ENCODE data around the gene PLCG2.

Gene PLCG2

DNA sequence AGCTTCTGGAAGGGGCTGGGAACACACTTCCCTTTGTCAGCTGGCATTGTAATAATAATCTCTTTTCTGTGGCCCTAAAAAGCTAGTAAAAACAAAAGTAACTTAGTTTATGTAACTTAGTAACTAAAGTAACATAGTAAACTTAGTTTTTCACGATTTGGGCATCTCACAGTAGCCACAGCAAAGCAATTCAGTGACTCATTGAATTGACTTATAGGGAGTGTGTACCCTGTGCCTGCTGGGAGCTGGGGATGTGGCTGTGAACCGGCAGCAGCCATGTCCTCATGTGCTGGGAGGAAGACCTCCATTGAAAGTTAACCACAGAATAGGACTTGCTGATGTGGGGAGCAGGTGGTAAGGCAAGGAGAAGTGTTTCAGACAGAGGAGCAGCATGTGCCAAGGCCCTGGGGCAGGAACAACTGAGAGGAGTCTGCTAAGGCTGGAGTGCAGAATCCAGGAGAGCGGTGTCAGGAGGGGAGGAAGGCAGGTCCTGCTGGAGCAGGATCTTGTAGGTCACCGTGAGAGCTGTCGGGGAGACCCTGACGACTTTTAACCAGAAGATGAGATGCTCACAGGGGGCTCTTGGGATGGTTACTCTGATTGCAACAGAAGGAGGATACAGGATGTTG lies 112.8 kb downstream of the PLCG2 start:
- no peaks in the 10 kb centered on the region for H3K9me3 ChIP-seq (ENCODE audit: control insufficient read depth, insufficient read depth, low read length)
- H3K9ac ChIP-seq (ENCODE audit: low read depth, low read length) = no peak overlapping the region
- no peaks in the 10 kb centered on the region for H3K36me3 ChIP-seq (ENCODE audit: insufficient read depth, low read length)
- H3K4me1 ChIP-seq (ENCODE audit: insufficient read depth, low read length) = 0 out of 2 replicates have a peak, but pooled peaks cover 2% of the 10 kb centered on the region

DNA sequence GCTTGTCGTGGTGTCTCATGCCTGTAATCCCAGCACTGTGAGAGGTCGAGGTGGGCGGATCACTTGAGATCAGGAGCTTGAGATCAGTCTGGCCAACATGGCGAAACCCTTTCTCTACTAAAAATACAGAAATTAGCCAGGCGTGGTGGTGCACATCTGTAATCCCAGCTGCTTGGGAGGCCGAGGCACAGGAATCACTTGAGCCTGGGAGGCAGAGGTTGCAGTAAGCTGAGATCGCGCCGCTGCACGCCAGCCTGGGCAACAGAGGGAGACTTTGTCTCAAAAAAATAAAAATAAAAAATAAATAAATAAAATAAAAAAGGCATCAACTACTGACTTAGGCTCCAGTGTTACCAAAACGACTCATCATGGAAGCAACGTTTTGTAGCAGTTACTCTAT lies 115.5 kb downstream of the PLCG2 start:
- H3K36me3 ChIP-seq (ENCODE audit: insufficient read depth, low read length) = no peaks in the 10 kb centered on the region
- no peaks in the 10 kb centered on the region for H3K9me3 ChIP-seq (ENCODE audit: control insufficient read depth, insufficient read depth, low read length)
- H3K9ac ChIP-seq (ENCODE audit: low read depth, low read length) = no peak overlapping the region
- H3K4me1 ChIP-seq (ENCODE audit: insufficient read depth, low read length) = 0 out of 2 replicates have a peak, but pooled peaks cover 2% of the 10 kb centered on the region

DNA sequence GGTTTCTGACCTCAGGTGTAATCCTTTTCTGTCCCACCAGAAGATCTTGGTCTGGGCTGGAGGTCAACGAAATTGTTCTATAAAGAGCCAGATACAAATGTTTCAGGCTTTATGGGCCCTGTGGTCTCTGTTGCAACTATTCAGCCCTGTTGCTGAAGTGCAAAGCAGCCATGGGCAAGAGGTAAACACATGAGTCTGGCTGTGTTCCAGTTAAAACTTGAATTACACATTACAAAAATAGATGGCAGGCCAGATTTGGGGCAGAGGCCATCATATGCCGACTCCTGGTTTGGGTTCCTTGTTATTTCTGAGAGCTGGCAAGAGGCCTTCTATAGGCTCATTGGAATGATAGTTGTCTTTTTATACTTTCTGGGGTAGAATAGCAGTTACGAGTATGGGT lies 117.8 kb downstream of the PLCG2 start:
- no peaks in the 10 kb centered on the region for H3K9me3 ChIP-seq (ENCODE audit: control insufficient read depth, insufficient read depth, low read length)
- no peaks in the 10 kb centered on the region for H3K36me3 ChIP-seq (ENCODE audit: insufficient read depth, low read length)
- H3K4me1 ChIP-seq (ENCODE audit: insufficient read depth, low read length) = no peaks in the 10 kb centered on the region
- H3K9ac ChIP-seq (ENCODE audit: low read depth, low read length) = no peak overlapping the region

DNA sequence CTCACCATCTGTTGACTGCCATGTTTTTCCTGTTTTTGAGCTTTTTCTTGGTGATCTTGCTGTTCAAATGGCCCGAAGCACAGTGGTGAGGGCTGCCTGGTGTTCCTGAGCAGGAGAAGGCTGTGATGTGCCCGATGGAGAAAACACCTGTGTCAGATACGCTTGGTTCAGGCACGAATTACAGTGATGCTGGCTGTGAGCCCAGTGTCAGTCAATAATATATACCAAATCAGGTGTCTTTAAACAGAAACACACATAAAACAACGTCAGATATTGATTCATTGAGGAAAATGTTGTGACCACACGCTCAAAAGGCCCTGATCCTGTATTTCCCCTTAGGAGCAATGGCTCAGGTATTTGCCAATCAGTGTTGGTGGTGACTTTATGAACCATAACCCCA lies 120.5 kb downstream of the PLCG2 start:
- H3K9me3 ChIP-seq (ENCODE audit: control insufficient read depth, insufficient read depth, low read length) = no peaks in the 10 kb centered on the region
- H3K9ac ChIP-seq (ENCODE audit: low read depth, low read length) = no peak overlapping the region
- no peaks in the 10 kb centered on the region for H3K36me3 ChIP-seq (ENCODE audit: insufficient read depth, low read length)
- no peaks in the 10 kb centered on the region for H3K4me1 ChIP-seq (ENCODE audit: insufficient read depth, low read length)

DNA sequence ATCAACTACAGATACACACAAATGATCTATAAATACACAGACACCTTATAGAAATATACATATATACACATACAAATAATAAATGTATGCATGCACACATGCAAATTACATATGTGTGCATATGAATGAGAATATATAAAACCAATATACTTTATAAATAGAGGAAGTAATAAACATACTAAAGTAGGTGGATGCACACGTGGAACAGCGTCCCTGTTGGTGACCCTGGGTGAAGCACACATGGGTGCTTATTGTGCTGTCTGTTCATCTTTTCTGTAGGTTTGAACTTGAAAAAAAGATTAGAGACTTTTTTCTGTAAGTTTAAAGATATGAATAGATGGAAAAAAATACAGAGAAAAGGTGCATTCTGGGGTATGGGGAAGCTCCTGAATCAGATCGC lies 120.9 kb downstream of the PLCG2 start:
- Histone ChIP-seq H3K9ac (ENCODE audit: low read depth, low read length) (no peak overlapping the region), H3K4me1 (ENCODE audit: insufficient read depth, low read length) (no peaks in the 10 kb centered on the region), H3K9me3 (ENCODE audit: control insufficient read depth, insufficient read depth, low read length) (no peaks in the 10 kb centered on the region), H3K36me3 (ENCODE audit: insufficient read depth, low read length) (no peaks in the 10 kb centered on the region)

DNA sequence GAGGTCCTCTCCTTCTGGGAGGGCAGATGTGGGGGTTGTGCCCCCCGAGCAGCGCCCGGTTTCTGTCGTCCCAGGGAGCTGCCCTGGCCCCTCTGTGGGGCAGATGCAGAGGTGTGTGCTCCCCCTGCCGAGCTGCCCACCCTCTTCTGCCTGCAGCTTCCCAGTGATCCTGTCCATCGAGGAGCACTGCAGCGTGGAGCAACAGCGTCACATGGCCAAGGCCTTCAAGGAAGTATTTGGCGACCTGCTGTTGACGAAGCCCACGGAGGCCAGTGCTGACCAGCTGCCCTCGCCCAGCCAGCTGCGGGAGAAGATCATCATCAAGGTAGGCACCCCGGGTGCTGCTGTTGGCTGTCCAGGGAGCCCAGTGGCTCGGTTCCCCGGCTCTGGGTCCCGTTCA lies 121.4 kb downstream of the PLCG2 start:
- Histone ChIP-seq H3K4me1 (ENCODE audit: insufficient read depth, low read length) (no peaks in the 10 kb centered on the region), H3K36me3 (ENCODE audit: insufficient read depth, low read length) (no peaks in the 10 kb centered on the region), H3K9ac (ENCODE audit: low read depth, low read length) (no peak overlapping the region), H3K9me3 (ENCODE audit: control insufficient read depth, insufficient read depth, low read length) (no peaks in the 10 kb centered on the region)

DNA sequence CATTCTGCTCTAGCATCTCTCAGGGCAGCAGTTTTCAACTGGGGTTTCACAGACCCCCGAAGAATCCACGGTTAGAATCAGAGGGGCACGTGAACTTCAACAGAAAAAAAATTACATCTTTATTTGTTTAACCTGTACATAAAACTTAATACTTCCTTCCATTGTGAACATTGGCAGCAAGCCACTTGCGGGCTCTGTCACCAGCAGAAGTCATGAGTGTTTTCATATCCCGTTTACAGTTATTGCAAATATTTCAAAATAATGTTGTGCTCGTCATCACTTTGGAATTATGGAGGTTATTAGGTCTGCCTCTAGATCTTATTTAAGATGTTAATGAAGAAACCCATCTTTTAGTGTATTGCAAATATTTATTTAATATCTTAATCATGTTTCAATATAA lies 122.4 kb downstream of the PLCG2 start:
- Histone ChIP-seq H3K9me3 (ENCODE audit: control insufficient read depth, insufficient read depth, low read length) (no peaks in the 10 kb centered on the region), H3K9ac (ENCODE audit: low read depth, low read length) (no peak overlapping the region), H3K4me1 (ENCODE audit: insufficient read depth, low read length) (no peaks in the 10 kb centered on the region), H3K36me3 (ENCODE audit: insufficient read depth, low read length) (no peaks in the 10 kb centered on the region)

DNA sequence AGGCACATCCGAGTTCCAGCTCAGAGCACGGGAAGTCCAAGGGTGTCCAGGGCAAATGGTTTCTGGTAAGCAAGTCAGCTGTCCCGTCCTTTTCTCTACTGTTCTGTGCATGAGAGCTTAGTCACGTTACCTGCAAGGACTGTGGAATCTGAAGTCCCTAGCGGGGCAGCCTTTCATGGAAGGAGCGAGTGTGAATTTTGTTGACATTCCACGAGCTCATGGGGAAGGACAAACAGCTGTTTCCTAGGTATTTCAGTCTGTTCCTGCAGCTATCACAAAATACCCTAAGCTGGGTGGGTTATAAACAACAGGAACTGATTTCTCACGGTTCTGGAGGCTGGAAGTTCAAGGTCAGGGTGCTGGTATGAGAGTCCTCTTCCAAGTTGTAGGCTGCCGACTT lies 122.9 kb downstream of the PLCG2 start:
- Histone ChIP-seq H3K9me3 (ENCODE audit: control insufficient read depth, insufficient read depth, low read length) (no peaks in the 10 kb centered on the region), H3K4me1 (ENCODE audit: insufficient read depth, low read length) (no peaks in the 10 kb centered on the region), H3K9ac (ENCODE audit: low read depth, low read length) (no peak overlapping the region), H3K36me3 (ENCODE audit: insufficient read depth, low read length) (no peaks in the 10 kb centered on the region)

DNA sequence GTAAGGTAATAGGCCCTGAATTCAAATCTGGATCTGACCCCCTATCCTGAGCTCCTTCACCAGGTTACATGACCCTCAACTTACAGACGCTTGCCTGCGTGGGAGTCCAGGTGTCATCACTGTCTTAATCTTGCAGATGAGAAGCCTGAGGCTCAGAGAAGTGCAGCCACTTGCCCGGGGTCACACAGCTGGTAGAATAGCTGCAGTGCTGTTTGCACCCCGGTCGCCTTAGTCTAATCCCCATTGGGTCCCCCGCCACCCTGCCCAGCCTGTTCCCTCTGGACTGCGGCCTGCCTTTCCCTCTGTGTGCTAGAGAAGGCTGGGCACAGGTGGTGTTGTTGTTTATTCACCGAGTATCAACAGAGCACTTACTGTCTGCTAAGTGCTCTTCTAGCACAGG lies 125.2 kb downstream of the PLCG2 start:
- Histone ChIP-seq H3K9me3 (ENCODE audit: control insufficient read depth, insufficient read depth, low read length) (no peaks in the 10 kb centered on the region), H3K36me3 (ENCODE audit: insufficient read depth, low read length) (no peaks in the 10 kb centered on the region), H3K9ac (ENCODE audit: low read depth, low read length) (no peak overlapping the region), H3K4me1 (ENCODE audit: insufficient read depth, low read length) (no peaks in the 10 kb centered on the region)

DNA sequence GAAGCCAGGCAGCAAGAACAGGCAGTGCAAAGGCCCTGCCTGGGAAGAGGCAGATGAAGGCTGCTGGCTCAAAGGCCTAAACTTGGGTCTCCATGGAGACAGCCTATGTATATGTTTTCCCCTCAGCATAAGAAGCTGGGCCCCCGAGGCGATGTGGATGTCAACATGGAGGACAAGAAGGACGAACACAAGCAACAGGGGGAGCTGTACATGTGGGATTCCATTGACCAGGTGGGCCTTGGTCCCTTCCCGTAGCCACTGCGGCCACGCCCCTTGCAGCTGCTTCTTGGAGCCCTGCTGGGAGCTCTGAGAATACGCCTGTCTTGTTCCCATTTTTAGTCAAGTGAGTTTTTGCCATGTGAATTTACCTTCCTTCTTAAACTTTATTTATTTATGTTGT lies 126.2 kb downstream of the PLCG2 start:
- H3K9ac ChIP-seq (ENCODE audit: low read depth, low read length) = no peak overlapping the region
- no peaks in the 10 kb centered on the region for H3K36me3 ChIP-seq (ENCODE audit: insufficient read depth, low read length)
- H3K9me3 ChIP-seq (ENCODE audit: control insufficient read depth, insufficient read depth, low read length) = no peaks in the 10 kb centered on the region
- no peaks in the 10 kb centered on the region for H3K4me1 ChIP-seq (ENCODE audit: insufficient read depth, low read length)

DNA sequence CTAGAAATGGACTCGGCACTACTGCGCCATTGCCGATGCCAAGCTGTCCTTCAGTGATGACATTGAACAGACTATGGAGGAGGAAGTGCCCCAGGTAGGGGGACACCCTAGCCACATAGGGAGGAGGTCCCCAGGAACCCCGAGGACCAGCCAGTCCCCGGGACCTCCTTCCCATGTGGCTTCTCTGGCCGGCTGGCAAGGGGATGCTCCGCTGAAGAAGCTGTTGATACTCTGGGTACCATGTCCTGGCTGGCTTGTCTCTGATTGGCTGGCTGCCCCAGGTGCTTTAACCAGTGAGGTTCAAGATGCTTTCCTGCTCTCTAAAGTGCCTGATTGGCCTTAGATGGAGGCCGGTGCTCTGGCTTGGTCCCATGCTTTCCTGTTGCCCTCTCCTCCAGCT lies 128.6 kb downstream of the PLCG2 start:
- Histone ChIP-seq H3K9me3 (ENCODE audit: control insufficient read depth, insufficient read depth, low read length) (no peaks in the 10 kb centered on the region), H3K9ac (ENCODE audit: low read depth, low read length) (no peak overlapping the region), H3K4me1 (ENCODE audit: insufficient read depth, low read length) (no peaks in the 10 kb centered on the region), H3K36me3 (ENCODE audit: insufficient read depth, low read length) (no peaks in the 10 kb centered on the region)

DNA sequence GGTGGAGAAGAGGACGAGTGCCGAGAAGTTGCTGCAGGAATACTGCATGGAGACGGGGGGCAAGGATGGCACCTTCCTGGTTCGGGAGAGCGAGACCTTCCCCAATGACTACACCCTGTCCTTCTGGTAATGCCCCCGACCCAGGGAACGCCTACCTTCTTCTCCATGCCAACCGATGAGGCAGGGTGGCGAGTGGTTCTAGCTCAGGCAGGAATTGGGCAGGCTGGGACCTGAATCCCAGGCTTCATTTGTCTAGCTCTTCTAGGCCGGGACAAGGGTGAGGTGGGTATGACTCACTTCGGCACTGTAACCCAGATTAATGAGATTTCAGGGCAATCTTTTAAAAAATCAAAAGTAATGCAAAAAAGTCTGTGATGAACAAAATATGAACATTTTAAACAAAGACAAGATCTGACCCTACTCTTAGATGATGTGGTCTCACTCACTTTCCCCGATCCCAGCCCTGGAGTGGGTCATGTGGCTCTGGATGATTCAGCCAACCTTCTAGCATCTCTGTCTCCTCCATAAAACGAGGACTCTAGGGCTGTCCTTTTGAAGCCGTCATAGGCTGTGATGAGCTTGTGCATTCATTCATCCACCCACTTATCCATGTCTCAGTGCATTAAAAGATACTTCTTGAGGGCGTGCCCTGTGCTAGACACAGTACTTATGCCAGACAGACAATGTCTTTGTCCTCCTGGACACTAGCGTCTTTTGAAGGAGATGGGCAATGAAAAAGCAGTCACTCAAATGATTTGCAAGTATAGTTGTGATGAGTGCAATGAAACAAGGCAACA lies 129.6 kb downstream of the PLCG2 start:
- no peak overlapping the region for H3K9ac ChIP-seq (ENCODE audit: low read depth, low read length)
- no peaks in the 10 kb centered on the region for H3K36me3 ChIP-seq (ENCODE audit: insufficient read depth, low read length)
- no peaks in the 10 kb centered on the region for H3K9me3 ChIP-seq (ENCODE audit: control insufficient read depth, insufficient read depth, low read length)
- H3K4me1 ChIP-seq (ENCODE audit: insufficient read depth, low read length) = no peaks in the 10 kb centered on the region

DNA sequence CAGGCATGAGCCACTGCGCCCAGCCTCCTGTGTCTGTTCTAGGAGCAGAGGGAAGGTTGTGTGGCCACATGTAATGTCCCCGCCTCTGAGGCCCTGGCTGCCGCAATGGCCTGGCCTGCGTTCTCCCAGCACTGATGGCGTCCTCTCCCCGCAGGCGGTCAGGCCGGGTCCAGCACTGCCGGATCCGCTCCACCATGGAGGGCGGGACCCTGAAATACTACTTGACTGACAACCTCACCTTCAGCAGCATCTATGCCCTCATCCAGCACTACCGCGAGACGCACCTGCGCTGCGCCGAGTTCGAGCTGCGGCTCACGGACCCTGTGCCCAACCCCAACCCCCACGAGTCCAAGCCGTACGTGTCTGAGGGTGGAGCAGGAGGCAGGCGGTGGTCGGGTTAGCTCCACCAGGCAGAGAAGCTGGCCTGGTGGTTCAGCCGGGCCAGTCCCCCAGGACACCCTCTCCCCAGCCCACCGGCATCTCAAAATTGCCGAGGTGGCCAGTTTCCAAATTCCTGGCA lies 131.3 kb downstream of the PLCG2 start:
- Histone ChIP-seq H3K9ac (ENCODE audit: low read depth, low read length) (no peak overlapping the region), H3K36me3 (ENCODE audit: insufficient read depth, low read length) (no peaks in the 10 kb centered on the region), H3K9me3 (ENCODE audit: control insufficient read depth, insufficient read depth, low read length) (no peaks in the 10 kb centered on the region), H3K4me1 (ENCODE audit: insufficient read depth, low read length) (no peaks in the 10 kb centered on the region)

DNA sequence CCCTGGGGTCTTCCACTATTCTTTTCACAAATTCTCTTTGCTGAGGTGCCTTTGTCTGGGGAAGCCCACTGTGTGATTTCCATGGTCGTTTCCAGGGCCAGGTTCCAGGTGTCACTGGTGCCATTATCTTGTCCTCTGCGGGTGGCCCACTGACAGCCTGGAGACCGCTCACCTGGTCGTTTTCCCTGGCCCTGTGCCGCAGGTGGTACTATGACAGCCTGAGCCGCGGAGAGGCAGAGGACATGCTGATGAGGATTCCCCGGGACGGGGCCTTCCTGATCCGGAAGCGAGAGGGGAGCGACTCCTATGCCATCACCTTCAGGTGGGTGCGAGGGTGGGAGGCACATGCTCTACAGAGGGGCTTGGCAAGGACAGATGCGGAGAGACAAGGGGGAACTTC lies 133.3 kb downstream of the PLCG2 start:
- Histone ChIP-seq H3K36me3 (ENCODE audit: insufficient read depth, low read length) (no peaks in the 10 kb centered on the region), H3K4me1 (ENCODE audit: insufficient read depth, low read length) (no peaks in the 10 kb centered on the region), H3K9me3 (ENCODE audit: control insufficient read depth, insufficient read depth, low read length) (no peaks in the 10 kb centered on the region), H3K9ac (ENCODE audit: low read depth, low read length) (no peak overlapping the region)

DNA sequence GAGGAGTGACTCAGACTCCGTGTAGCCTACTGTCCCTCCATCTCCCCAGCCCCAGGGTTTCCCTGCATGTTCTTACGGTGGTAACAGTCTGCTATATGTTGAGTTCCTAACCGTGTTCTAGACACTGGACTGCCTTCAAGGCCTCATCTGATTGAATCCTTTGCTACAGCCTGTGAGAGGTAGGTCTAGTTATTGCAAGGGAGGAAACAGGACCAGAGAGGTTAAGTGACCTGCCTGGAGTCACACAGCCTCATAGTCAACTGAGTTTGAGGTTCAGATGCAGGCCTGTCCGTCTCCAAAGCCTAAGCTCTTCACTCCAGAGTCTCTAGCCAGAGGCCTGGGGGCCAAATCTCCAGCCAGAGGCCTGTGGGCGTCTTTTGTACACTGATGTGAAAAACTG lies 134.1 kb downstream of the PLCG2 start:
- Histone ChIP-seq H3K9me3 (ENCODE audit: control insufficient read depth, insufficient read depth, low read length) (no peaks in the 10 kb centered on the region), H3K4me1 (ENCODE audit: insufficient read depth, low read length) (no peaks in the 10 kb centered on the region), H3K36me3 (ENCODE audit: insufficient read depth, low read length) (no peaks in the 10 kb centered on the region), H3K9ac (ENCODE audit: low read depth, low read length) (no peak overlapping the region)
